Adrenal gland (tissue), 5 donors: Measurements from ENCODE around the gene CAT.

Source experiments
- CTCF ChIP-seq, 6 experiments: fragments of 450-650 bp in 4 of 6; fragments of 200-600 bp in 2 of 6; sonication (generic) in 1 of 6; IDR thresholded peaks; 1 replicate in 5 of 6; 2 replicates in 1 of 6; pipeline versions ENCODE4 v1.5.1 to v1.8.0; 2016 to 2021; ENCODE audit warnings: antibody characterized with exemption in 6 of 6, mild to moderate bottlenecking in 2 of 6, moderate library complexity in 1 of 6
- POLR2A ChIP-seq, 2 donors: fragments of 450-650 bp; IDR thresholded peaks; one replicate each; pipeline ENCODE4 v1.6.1; 2017; ENCODE audit warnings: antibody characterized with exemption in 2 of 2, mild to moderate bottlenecking in 2 of 2, moderate library complexity in 1 of 2
- donor health status: DM: no; HTN: no; CAD: no.

GRCh38 chr11:34439610-34440198 is 970 bp downstream of the CAT start:
- TF ChIP-seq CTCF (IDR thresholded peaks at IDR 0.05) (no peak), POLR2A (IDR thresholded peaks at IDR 0.05) (no peak)
